GM12873 (cell line): ENCODE measurements around the gene RASGEF1B.

ENCODE experiments used
- TF ChIP-seq, protein P1 (sequence below): IDR thresholded peaks from 2 replicates; pipeline ENCODE4 v1.5.1; 2012; ENCODE audit warnings: low read depth, mild to moderate bottlenecking, moderate library complexity, low read length, control low read depth; ENCODE audit not compliant: insufficient read depth; ENCODE audit errors: missing control alignments

The RASGEF1B gene

DNA sequence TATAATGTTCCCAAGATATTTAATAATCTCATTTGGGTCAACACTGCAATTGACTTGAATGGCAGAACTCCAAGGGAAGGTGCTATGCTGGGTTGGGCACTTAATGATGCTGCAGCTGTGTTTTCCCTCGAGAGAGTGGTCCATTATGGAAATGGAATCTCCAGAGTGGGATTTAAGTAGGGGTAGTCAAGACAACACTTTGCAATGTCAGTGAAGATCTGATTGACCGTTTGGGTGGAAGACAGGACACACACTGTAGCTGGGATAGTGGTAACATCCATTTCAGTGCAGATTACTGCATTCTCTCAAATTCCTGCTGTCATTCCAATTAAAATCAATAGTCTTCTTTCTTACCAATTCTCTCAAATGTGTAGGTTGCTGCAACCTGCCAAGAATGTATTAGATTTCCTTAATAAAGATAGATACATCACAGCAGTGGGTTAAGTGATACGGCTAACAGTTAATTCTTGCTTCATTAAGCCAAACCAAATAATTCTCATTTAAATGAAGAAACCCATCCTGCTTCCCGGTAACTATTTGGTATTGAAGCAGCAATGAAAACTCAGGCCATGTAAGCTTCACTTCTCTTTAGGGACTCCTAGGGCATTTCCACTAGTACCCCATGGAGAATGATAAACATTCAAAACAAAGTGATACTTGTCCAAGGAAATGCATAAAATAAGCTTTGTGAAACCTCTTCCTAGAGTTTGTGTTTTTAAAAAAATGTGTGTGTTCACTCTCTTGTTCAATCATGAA lies 40.5 kb upstream of the RASGEF1B start:
- TF ChIP-seq, protein P1, sequence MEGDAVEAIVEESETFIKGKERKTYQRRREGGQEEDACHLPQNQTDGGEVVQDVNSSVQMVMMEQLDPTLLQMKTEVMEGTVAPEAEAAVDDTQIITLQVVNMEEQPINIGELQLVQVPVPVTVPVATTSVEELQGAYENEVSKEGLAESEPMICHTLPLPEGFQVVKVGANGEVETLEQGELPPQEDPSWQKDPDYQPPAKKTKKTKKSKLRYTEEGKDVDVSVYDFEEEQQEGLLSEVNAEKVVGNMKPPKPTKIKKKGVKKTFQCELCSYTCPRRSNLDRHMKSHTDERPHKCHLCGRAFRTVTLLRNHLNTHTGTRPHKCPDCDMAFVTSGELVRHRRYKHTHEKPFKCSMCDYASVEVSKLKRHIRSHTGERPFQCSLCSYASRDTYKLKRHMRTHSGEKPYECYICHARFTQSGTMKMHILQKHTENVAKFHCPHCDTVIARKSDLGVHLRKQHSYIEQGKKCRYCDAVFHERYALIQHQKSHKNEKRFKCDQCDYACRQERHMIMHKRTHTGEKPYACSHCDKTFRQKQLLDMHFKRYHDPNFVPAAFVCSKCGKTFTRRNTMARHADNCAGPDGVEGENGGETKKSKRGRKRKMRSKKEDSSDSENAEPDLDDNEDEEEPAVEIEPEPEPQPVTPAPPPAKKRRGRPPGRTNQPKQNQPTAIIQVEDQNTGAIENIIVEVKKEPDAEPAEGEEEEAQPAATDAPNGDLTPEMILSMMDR = no peak

DNA sequence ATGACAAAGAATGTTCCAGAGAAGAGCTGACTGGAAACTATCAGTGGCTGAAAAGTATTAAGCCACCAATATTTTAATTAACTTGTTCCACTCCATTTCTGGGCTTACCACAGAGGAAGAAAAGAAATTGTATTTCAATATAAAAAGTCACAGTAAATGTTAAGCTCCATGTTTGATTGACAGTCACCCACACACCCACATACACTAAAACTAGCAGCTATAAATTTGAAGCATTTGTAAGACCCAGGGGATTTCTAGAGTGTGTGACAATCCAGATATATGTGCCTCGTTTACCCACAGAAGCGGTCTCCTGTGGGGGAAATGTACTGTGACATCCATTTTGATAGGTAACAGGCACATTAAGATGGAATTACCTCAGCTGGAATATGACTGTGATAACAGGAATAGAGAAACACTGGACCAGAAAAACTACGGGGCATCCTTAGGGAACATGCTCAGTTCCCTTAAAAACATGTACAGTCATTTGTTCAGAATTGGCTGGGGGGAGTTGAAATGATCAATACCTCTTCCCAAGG lies 39.0 kb upstream of the RASGEF1B start:
- TF ChIP-seq, protein P1 = no peak

DNA sequence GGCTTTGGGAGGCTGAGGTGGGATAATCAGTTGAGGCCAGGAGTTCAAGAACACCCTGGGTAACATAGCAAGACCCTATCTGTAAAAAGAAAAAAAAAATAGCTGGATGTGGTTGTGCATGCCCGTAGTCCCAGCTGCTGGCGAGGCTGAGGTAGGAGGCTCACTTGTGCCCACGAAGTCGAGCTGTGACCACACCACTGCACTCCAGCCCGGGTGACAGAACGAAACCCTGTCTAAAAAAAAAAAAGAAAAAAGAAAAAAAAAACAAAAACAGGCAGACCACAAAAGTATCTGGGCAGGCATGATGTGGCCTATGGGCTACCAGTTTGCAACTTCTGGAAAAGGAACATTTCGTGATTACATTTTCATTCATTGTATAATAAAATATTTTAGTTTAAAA lies 38.1 kb upstream of the RASGEF1B start:
- TF ChIP-seq, protein P1 = no peak

DNA sequence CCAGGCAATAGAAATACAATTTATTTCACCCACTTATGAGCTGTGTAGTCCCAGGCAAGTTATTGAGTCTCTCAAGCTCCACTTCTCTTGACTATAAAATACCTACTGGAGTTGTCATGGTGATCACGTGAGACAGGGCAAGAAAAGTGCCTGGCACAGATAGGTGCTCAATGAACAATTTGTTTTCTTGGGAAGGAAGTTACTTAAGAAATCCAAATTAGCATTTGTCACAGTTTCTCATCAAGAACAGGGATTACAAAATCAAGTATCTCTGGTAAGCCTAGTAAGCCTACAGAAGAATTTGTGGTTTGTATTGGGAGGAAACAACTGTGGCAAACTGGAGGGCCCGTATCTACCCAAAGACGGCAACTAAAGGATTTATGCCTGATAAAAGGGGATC lies 37.5 kb upstream of the RASGEF1B start:
- TF ChIP-seq, protein P1 = no peak

DNA sequence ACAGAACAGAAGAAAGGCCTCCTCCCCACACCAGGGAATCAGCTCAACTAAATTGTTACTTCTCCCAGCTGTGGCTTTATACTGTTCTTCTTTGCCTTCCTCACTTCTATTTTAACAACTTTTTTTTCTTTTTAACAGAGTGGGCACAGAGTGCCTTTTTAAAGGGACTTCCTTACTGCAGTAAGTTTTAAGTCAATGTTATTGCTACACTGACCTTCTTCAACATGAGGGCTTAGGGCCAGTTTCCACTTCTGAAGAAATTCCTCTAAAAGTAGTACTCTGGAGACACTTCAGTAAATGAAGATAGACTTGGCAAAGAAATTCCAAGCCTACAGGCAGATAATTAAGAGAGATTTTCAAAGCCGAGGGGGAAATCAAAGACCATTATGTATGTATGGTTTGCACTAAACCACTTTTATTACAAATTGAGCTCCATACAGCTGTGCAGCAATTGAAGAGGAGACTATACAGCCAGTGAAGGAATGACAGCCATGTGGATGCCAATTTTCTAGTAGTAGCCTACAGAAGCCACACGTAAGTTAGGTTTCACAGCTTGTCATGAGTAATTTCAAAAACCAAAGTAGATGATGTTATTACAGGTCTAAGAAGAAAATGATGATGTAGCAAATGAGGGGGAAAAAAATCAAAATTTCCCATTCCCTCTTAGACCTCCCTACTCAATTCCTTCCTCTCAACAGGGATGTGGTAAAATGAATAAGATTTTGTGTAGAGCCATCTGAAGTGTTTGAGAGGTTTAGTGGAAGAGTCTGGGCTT lies 36.9 kb upstream of the RASGEF1B start:
- TF ChIP-seq, protein P1 = no peak

DNA sequence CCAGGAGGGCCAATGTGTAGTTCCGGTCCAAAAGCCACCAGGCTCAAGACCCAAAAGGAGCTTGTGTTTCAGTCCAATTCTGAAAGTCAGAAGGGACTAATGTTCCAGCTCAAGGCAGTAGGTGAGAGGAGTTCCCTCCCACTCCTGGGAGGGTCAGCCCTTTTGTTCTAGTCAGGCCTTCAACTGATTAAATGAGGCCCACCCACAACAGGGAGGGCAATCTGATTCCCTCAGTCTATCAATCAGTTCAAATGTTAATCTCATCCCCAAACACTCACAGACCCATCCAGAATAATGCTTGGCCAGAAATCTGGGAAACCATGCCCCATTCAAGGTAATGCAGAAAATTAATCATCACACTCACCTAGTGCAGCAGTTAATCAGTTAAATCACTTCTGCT lies 35.8 kb upstream of the RASGEF1B start:
- TF ChIP-seq, protein P1 = no peak

DNA sequence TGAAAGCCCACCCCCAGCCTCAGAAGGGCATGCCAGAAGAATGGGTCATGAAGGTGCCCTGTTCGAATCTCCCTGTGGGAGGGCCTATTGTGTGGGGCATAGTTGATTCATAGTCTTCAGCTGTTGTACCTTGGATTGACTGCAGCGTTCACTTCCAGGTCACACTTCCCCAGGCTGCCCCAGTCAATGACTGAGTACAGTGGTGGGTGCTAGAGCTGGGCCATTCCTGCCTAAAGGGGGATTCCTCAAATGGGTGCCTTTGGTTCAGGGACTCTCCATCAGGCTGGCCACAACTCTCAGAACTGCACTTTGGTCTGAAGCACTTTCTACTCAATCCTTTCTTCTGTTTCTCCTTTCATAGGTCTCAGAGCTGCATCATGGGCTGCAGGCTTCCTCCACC lies 35.0 kb upstream of the RASGEF1B start:
- TF ChIP-seq, protein P1 = no peak
